T-helper 2 cell treated with Interferon-gamma antibody and Interleukin-4, amounts not matched to agents 100 ng/mL and 5 ng/mL, for 36 hours (primary cell): ENCODE measurements around the gene SLC9A9. TPM values are rescaled to one million over a fixed set of nuclear protein-coding genes. Genes with fewer than 3 reads are reported as not detected.

ENCODE experiments used
- intact Hi-C: fragments of 100-400 bp; cut with micrococcal nuclease; formaldehyde crosslinking; loops from one replicate; pipeline ENCODE4 v1.15.1; 2023
- total RNA-seq: library from RNA; stranded (reverse); gene quantifications from 2 replicates; pipeline ENCODE4 v1.2.3, GENCODE V29; 2022

The SLC9A9 gene
- total RNA-seq, 1 donor from 2014 or later, result 13.4 TPM

DNA sequence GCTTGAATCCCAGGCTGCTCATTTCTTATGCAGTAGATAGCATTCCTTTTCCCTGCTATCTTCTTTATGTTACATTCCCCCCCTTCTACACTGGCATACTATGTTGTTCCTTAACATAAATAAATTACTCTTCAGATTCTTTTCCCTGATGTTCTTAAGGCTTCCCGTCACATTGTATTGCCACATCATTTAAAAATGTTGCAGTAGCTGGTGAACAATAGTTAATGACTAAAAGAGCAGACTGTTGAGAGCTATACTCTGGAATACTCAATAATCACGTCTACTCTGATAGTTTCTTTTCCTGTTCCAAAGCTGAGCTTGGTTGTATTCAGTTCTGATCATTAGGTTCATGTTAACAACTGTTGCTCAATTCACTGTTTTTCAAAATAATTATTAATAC lies 508.8 kb downstream of the SLC9A9 start:
- intact Hi-C loops, result no loop called here

DNA sequence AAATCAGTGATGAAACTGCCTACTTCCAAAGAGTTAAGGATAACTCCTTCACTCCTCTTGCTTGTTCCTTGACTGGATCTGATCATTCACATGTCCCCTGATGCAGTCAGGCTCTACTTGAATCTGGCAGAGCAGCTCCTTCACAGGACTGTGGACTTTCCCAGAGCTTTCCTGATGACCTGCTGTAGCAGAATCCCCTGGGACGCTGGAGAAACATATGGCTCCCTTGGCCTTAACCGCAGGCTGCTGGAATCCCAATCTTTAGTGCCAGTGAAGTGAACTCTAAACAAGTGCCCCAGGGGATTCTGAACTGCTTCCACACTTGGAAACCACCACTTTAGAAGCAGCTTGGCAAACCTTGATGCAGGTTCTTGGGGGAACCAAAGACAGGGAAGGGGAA lies 510.9 kb downstream of the SLC9A9 start:
- intact Hi-C loops, result no loop called here

- intact Hi-C loops, result no loop called here
Observed at GRCh38 chr3:143334231-143334630, 514.0 kb downstream of the SLC9A9 start.

DNA sequence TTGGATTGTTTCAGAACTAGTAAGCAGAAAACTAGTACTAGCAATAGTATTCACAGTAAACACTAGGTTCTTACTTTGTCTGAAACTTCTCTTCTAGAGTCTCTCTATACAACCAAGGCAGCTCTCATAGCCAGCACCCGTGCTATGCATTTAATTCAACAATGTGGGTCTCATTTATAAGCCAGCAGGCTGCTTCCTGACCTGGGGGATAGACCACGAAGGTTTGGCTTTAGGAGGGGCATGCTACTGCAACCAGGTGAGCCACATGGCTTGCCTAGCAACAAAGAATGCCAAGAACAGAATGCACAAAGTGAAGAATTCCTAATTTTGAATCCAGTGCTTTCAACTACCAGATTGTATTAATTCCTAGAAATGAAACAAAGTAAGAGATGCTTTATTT lies 514.9 kb downstream of the SLC9A9 start:
- intact Hi-C loops, result no loop called here

- intact Hi-C loops, result no loop called here
Observed at GRCh38 chr3:143332026-143332425, 516.2 kb downstream of the SLC9A9 start.

DNA sequence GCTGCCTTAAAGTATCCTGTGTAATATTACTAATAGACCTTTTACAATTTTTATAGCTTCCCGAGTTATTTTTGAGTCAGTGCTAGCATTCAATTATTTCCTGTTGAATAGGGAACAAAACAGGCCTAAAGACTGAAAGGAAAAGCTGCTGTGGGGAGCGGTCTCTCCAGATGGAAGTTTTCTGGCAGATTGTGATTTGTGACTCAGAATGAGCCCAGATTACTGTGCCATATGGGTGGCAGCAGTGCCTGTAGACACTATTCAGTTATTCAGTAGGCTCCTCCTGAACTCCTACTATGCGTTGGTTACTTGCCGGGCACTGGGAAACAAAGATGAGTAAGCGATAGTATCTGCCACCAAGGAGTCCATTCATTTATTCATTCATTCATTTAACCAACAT lies 516.9 kb downstream of the SLC9A9 start:
- intact Hi-C loops, result no loop called here

GRCh38 chr3:143330296-143330868 lies 517.9 kb downstream of the SLC9A9 start:
- intact Hi-C loops, result no loop called here

DNA sequence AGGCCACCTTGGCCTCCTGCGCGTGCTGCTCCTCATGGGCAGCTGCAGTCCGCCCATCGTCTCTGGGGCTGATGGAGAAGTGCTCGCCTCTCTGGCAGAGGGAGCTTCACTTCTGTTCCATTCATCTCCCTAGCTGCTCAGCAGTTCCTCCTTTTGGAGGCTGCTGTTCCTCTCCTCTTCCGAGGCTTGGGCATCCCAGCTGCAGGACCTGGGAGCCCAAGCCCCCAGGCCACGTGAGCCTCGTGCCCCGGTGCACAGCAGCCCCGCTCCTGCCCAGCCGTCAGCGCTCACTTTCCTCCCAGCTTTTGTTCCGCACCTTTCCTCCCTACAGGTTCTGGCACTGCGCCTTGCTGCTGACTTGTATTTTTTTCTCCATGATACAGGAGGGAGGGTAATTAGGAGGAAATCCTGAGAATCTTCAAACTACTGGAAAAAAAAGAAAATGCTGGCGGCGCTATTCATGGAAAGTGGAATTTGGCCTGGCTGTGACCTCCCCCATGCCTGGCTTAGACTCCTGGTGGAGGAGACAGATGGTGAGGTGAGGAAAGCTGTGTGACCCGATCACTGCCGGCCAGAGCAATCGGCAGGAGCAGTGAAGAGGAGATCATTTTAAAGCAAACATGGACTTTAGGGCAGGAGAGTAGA lies 518.6 kb downstream of the SLC9A9 start:
- intact Hi-C loops, result no loop called here

DNA sequence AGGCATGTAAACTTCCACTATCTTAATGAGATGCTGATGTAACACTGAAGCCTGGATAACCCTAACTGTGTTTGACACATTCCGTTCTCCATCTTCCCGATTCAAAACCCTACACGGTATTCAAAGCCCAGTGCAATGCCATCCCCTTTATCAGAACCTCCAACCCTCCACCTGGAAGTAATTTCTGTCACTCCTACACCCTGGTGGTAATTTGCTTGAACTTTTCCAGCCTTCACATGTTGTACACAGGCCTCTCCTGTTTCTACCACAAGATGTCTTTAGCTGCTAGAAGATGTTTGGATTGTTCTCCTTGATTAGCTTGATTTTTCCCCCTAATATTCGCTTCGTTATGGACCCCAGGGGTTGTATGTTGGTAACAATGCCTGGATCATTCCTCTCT lies 519.8 kb downstream of the SLC9A9 start:
- intact Hi-C loops, result no loop called here

DNA sequence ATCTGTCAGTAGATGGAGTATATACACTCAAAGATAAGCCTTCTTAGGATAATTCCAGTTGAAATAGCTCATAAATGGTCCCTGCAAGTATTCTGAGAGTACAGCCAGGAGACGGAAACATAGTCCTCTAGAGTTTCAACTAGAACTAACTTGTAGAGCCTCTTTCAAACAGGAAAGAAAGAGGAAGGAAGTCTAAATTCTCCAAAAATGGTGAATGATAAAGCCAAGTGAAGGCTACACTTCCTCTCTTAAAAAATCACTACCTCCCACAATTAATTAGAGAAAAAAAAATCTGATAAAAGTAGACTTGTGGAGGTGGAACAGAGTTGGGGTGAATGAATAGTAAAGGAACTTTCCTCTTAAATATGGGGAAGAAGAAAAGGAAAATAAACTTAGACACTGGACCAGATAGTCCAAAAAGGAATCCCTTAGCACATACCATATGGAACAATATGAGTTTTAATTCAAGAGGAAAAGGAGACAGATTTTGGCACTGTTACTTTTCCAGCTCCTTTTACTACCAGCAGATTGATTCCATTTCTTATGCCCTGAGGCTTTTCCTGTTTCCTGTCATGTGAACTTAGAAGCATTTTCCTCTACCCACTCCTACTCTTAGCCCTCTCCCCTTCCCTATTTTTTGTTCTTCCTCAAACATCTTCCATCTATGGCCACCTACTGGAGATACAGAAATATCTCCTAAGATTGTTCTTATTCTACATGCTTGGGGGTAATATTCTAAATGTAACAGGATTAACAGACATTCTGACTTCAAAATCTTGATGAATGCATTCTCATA lies 521.1 kb downstream of the SLC9A9 start:
- intact Hi-C loops, result no loop called here

- intact Hi-C loops, result no loop called here
Observed at GRCh38 chr3:143321058-143321769, 527.1 kb downstream of the SLC9A9 start.

GRCh38 chr3:143315766-143316165 lies 532.5 kb downstream of the SLC9A9 start:
- intact Hi-C loops, result no loop called here

DNA sequence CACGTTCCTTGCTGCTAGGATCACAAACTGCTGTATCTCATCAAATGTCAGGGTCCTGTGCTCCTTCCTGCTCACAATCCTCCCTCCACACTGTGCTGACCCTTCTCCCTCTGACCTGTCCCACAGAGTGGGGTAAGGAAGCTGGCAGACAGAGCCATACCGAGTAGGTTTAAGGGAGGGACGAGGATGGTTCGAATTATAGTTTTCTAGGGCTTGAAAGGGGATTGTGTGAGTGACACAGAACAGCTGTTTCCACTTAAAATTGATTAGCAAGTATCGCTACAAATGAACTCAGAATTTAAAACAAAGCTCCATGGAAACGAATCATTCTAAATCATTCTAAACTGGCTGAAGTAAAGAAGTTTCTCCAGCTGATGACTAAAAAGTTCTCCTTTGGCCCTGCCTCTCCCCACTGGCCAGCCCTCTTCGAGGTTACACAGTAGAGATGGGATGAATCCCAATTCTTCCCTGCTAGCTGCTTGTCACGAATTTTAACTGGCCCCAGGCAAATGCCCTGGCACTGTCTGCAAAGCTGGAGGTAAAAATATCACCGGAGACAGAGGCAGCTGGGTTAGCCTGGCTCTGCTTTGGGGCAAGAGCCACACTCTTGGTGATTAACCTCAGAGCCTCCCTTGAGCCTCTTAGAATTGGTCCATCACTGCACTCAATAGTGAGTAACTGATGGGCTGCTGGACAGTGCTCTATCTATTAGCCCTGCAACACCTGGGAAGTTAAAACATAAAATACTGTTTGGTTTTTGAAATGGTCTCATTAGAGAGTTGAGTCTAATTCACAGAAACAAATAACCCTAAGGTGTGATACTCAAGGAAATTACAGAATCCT lies 533.8 kb downstream of the SLC9A9 start:
- intact Hi-C loops, result no loop called here

DNA sequence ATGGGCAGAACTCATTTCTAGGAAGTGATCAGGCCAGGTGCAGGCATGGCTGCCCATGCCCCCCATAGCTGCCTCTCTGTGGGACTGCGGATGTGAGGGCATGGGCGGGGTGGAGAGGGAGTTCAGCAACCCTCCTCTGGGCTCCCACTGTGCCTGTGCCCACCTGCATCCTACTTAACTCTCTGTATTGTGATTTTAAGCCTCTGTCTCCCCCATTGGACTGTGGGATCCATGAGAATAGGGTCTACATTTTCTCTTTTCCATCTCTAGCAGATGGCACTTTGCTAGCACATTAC lies 534.4 kb downstream of the SLC9A9 start:
- intact Hi-C loops, result no loop called here

- intact Hi-C loops, result no loop called here
Observed at GRCh38 chr3:143313025-143313892, 535.0 kb downstream of the SLC9A9 start.

GRCh38 chr3:143311096-143311495 lies 537.2 kb downstream of the SLC9A9 start:
- intact Hi-C loops, result no loop called here

GRCh38 chr3:143309705-143310104 lies 538.6 kb downstream of the SLC9A9 start:
- intact Hi-C loops, result no loop called here

GRCh38 chr3:143307613-143308183 lies 540.6 kb downstream of the SLC9A9 start:
- intact Hi-C loops, result no loop called here

GRCh38 chr3:143306407-143306806 lies 541.9 kb downstream of the SLC9A9 start:
- intact Hi-C loops, result no loop called here

- intact Hi-C loops, result no loop called here
Observed at GRCh38 chr3:143302638-143303171, 545.6 kb downstream of the SLC9A9 start.
